GM23338 (cell line): ENCODE data around the gene CCDC92. TPM values are rescaled to one million over a fixed set of nuclear protein-coding genes. Genes with fewer than 3 reads are reported as not detected.

ENCODE experiments used
- ATAC-seq: fragments of 200-7000 bp; cut with Tn5 transposase; 3 replicates; pipeline ENCODE4 v1.9.1; 2020
- DNase-seq: peaks from one replicate; pipeline ENCODE4 v3.0.0-alpha.2; 2015; ENCODE audit warnings: low spot score
- H2AFZ ChIP-seq: fragments of 200-600 bp; sonication (generic); 2 replicates; pipeline ENCODE4 v1.8.0; 2016; ENCODE audit warnings: antibody characterized with exemption, mild to moderate bottlenecking, moderate library complexity
- H3F3A ChIP-seq: fragments of 200-600 bp; sonication (generic); replicated peaks from 2 replicates; pipeline ENCODE4 v1.8.0; 2017; ENCODE audit warnings: antibody characterized with exemption, mixed run types, low read depth
- H3K27ac ChIP-seq: fragments of 200-600 bp; sonication (generic); 2 replicates; pipeline ENCODE4 v1.6.1; 2016; ENCODE audit warnings: low read depth
- H3K27me3 ChIP-seq: fragments of 200-600 bp; sonication (generic); 2 replicates; pipeline ENCODE4 v1.8.0; 2016; ENCODE audit warnings: mild to moderate bottlenecking, mixed run types, moderate library complexity; ENCODE audit not compliant: insufficient read depth
- H3K36me3 ChIP-seq: fragments of 200-600 bp; sonication (generic); 2 replicates; pipeline ENCODE4 v1.8.0; 2016; ENCODE audit warnings: mild to moderate bottlenecking; ENCODE audit not compliant: insufficient read depth
- H3K4me1 ChIP-seq: fragments of 200-600 bp; sonication (generic); 2 replicates; pipeline ENCODE4 v1.8.0; 2016; ENCODE audit warnings: mild to moderate bottlenecking, moderate library complexity; ENCODE audit not compliant: insufficient read depth
- H3K4me2 ChIP-seq: fragments of 200-600 bp; sonication (generic); 2 replicates; pipeline ENCODE4 v1.7.1; 2017; ENCODE audit warnings: mixed run types
- H3K4me3 ChIP-seq: fragments of 200-600 bp; sonication (generic); 2 replicates; pipeline ENCODE4 v1.6.1; 2016; ENCODE audit warnings: mixed run types
- H3K79me2 ChIP-seq: fragments of 200-600 bp; sonication (generic); replicated peaks from 2 replicates; pipeline ENCODE4 v1.8.0; 2017; ENCODE audit warnings: mild to moderate bottlenecking; ENCODE audit not compliant: insufficient read depth
- H3K9me2 ChIP-seq: fragments of 200-600 bp; sonication (generic); 2 replicates; pipeline ENCODE4 v1.8.0; 2017; ENCODE audit not compliant: insufficient read depth
- H4K20me1 ChIP-seq: fragments of 200-600 bp; sonication (generic); replicated peaks from 2 replicates; pipeline ENCODE4 v1.8.0; 2017; ENCODE audit warnings: mild to moderate bottlenecking; ENCODE audit not compliant: insufficient read depth
- H3K27ac Mint-ChIP-seq: 2 replicates; pipeline ENCODE4 v1.8.0; 2020; ENCODE audit warnings: inconsistent platforms, mild to moderate bottlenecking, moderate library complexity, mixed read lengths
- H3K27me3 Mint-ChIP-seq: 3 replicates; pipeline ENCODE4 v1.8.0; 2022; ENCODE audit warnings: low read depth, mild to moderate bottlenecking, moderate library complexity, mixed read lengths, inconsistent platforms; ENCODE audit not compliant: insufficient read depth, poor library complexity
- H3K36me3 Mint-ChIP-seq: 3 replicates; pipeline ENCODE4 v1.8.0; 2021; ENCODE audit warnings: low read depth, mild to moderate bottlenecking, inconsistent platforms, moderate library complexity, mixed read lengths
- H3K4me1 Mint-ChIP-seq: 3 replicates; pipeline ENCODE4 v1.8.0; 2020; ENCODE audit warnings: mild to moderate bottlenecking, inconsistent platforms, mixed read lengths
- H3K4me3 Mint-ChIP-seq: 3 replicates; pipeline ENCODE4 v1.8.0; 2021; ENCODE audit warnings: moderate library complexity, mild to moderate bottlenecking, inconsistent platforms, mixed read lengths
- H3K9me3 Mint-ChIP-seq: 3 replicates; pipeline ENCODE4 v1.8.0; 2020; ENCODE audit warnings: moderate library complexity, mild to moderate bottlenecking, inconsistent platforms, mixed read lengths
- CREB1 ChIP-seq: fragments of 250-450 bp; sonication (Bioruptor Pico); IDR thresholded peaks from 2 replicates; pipeline ENCODE4 v1.5.0; 2020; ENCODE audit warnings: low read depth, mild to moderate bottlenecking, moderate library complexity
- CTCF ChIP-seq, 2 experiments: fragments of 200-600 bp in 1 of 2; sonication (generic) in 1 of 2; conservative IDR thresholded peaks; 2 replicates each; pipeline versions ENCODE4 v1.5.1 to v1.6.1; 2016 to 2017; ENCODE audit warnings: antibody characterized with exemption in 2 of 2, low read depth in 2 of 2, mild to moderate bottlenecking in 2 of 2, moderate library complexity in 1 of 2
- ETS1 ChIP-seq: IDR thresholded peaks from 2 replicates; pipeline ENCODE4 v1.6.1; 2016; ENCODE audit warnings: antibody characterized with exemption
- EZH2 ChIP-seq: fragments of 200-600 bp; sonication (generic); IDR thresholded peaks from one replicate; pipeline ENCODE4 v1.8.0; 2017; ENCODE audit warnings: antibody characterized with exemption, mild to moderate bottlenecking, low read depth; ENCODE audit not compliant: unreplicated experiment
- EZH2phosphoT487 ChIP-seq: fragments of 200-600 bp; sonication (generic); IDR thresholded peaks from one replicate; pipeline ENCODE4 v1.8.1; 2018; ENCODE audit warnings: antibody characterized with exemption; ENCODE audit not compliant: unreplicated experiment
- JUNB ChIP-seq: IDR thresholded peaks from one replicate; pipeline ENCODE4 v1.6.1; 2016; ENCODE audit warnings: antibody characterized with exemption; ENCODE audit not compliant: unreplicated experiment
- NANOG ChIP-seq: IDR thresholded peaks from 2 replicates; pipeline ENCODE4 v1.6.1; 2016; ENCODE audit warnings: antibody characterized with exemption, borderline replicate concordance
- POLR2AphosphoS5 ChIP-seq: IDR thresholded peaks from 2 replicates; pipeline ENCODE4 v1.6.1; 2016; ENCODE audit warnings: antibody characterized with exemption, low read depth
- REST ChIP-seq: IDR thresholded peaks from one replicate; pipeline ENCODE4 v1.6.1; 2018; ENCODE audit warnings: antibody characterized with exemption; ENCODE audit not compliant: unreplicated experiment
- STAT1 ChIP-seq: IDR thresholded peaks from one replicate; pipeline ENCODE4 v1.6.1; 2016; ENCODE audit warnings: antibody characterized with exemption; ENCODE audit not compliant: unreplicated experiment
- ZNF114 ChIP-seq: fragments of 250-450 bp; sonication (Bioruptor Pico); IDR thresholded peaks from 2 replicates; pipeline ENCODE4 v1.5.0; 2020; ENCODE audit warnings: mild to moderate bottlenecking, moderate library complexity
- ZNF331 ChIP-seq: fragments of 250-450 bp; sonication (Bioruptor Pico); IDR thresholded peaks from 2 replicates; pipeline ENCODE4 v1.5.0; 2020; ENCODE audit warnings: low read depth, mild to moderate bottlenecking, moderate library complexity
- ZNF462 ChIP-seq: fragments of 250-450 bp; sonication (Bioruptor Pico); IDR thresholded peaks from 2 replicates; pipeline ENCODE4 v1.5.0; 2020; ENCODE audit warnings: mild to moderate bottlenecking, moderate library complexity
- polyA plus RNA-seq: library from polyadenylated mRNA; unstranded; fragments of >200 nt; fragmentation: Nextera tagmentation; extraction: Ambion mirVana; gene quantifications from 2 replicates; pipeline ENCODE4 v1.2.1, GENCODE V29; 2016
- total RNA-seq: library from RNA; depleted of rRNA; stranded (reverse); fragments of >200 nt; shearing (Covaris generic); gene quantifications from 2 replicates; pipeline ENCODE4 v1.2.3, GENCODE V29; 2014

CCDC92 gene
- total and polyA plus RNA-seq, 2 experiments from 2014 or later = 0.08 to 0.31 TPM

- Histone ChIP-seq H3K4me2 (no peak overlapping the region), H4K20me1 (no peaks in the 10 kb centered on the region), H3K27ac (no peak overlapping the region), H3F3A (no peaks in the 10 kb centered on the region), H3K9me2 (no peaks in the 10 kb centered on the region), H3K27me3 (no peaks in the 10 kb centered on the region), H3K4me3 (no peak overlapping the region), H2AFZ (no peak overlapping the region), H3K36me3 (no peaks in the 10 kb centered on the region), H3K79me2 (no peaks in the 10 kb centered on the region), H3K4me1 (no peaks in the 10 kb centered on the region)
- H3K27me3 Mint-ChIP-seq = peaks cover 24% of the 10 kb centered on the region
- no peak overlapping the region for H3K27ac Mint-ChIP-seq
- DNase-seq (no peak), ATAC-seq (no peak)
- H3K4me1 Mint-ChIP-seq = peaks cover 5% of the 10 kb centered on the region; the same call in 2 of the 3 replicates
- H3K36me3 Mint-ChIP-seq = no peaks in the 10 kb centered on the region
- no peaks in the 10 kb centered on the region for H3K9me3 Mint-ChIP-seq
- TF ChIP-seq CTCF (conservative IDR thresholded peaks at IDR 0.05; ENCODE audit: low read depth in 2 of 2) (no peak), ZNF462 (no peak), CREB1 (CRISPR knock-in tag) (no peak), POLR2AphosphoS5 (no peak), ZNF114 (no peak), ZNF331 (CRISPR knock-in tag) (no peak), ETS1 (no peak), REST (no peak), EZH2phosphoT487 (no peak), NANOG (no peak), EZH2 (no peak), JUNB (no peak), STAT1 (no peak)
- no peak overlapping the region for H3K4me3 Mint-ChIP-seq
Measured at GRCh38 chr12:123919980-123920360, 52.7 kb downstream of the CCDC92 start.
